ENCODE data around the gene CCSER1. TPM values are rescaled to one million over a fixed set of nuclear protein-coding genes. Genes with fewer than 3 reads are reported as not detected.

Gene CCSER1
- total RNA-seq, 1 donor from 2014 or later: not detected

- Mint-ChIP-seq H3K36me3 (ENCODE audit: low read depth) (no peaks in the 10 kb centered on the region), H3K27ac (no peak overlapping the region), H3K9me3 (no peaks in the 10 kb centered on the region), H3K4me3 (ENCODE audit: low read depth) (no peak overlapping the region), H3K27me3 (ENCODE audit: low read depth) (no peaks in the 10 kb centered on the region), H3K4me1 (ENCODE audit: low read depth) (no peaks in the 10 kb centered on the region)
- no peak for DNase-seq (ENCODE audit: low spot score)
- intact Hi-C loops (cut with micrococcal nuclease): no loop called here
Observed at GRCh38 chr4:90113881-90114457, 13.2 kb upstream of the CCSER1 start.

GRCh38 chr4:90118527-90119195 lies 8.5 kb upstream of the CCSER1 start:
- no peak overlapping the region for H3K27ac Mint-ChIP-seq
- H3K9me3 Mint-ChIP-seq: no peaks in the 10 kb centered on the region
- DNase-seq (ENCODE audit: low spot score): no peak
- H3K4me1 Mint-ChIP-seq (ENCODE audit: low read depth): no peaks in the 10 kb centered on the region
- peaks cover under 1% of the 10 kb centered on the region for H3K27me3 Mint-ChIP-seq (ENCODE audit: low read depth)
- no peak overlapping the region for H3K4me3 Mint-ChIP-seq (ENCODE audit: low read depth)
- H3K36me3 Mint-ChIP-seq (ENCODE audit: low read depth): no peaks in the 10 kb centered on the region
- intact Hi-C loops (cut with micrococcal nuclease): no loop called here

- intact Hi-C loops (cut with micrococcal nuclease): no loop called here
- H3K27ac Mint-ChIP-seq: no peak overlapping the region
- no peak for DNase-seq (ENCODE audit: low spot score)
- H3K4me1 Mint-ChIP-seq (ENCODE audit: low read depth): no peaks in the 10 kb centered on the region
- H3K36me3 Mint-ChIP-seq (ENCODE audit: low read depth): no peaks in the 10 kb centered on the region
- H3K27me3 Mint-ChIP-seq (ENCODE audit: low read depth): peaks cover 5% of the 10 kb centered on the region
- H3K4me3 Mint-ChIP-seq (ENCODE audit: low read depth): no peak overlapping the region
- no peaks in the 10 kb centered on the region for H3K9me3 Mint-ChIP-seq
Observed at GRCh38 chr4:90120037-90120436, 7.2 kb upstream of the CCSER1 start.

GRCh38 chr4:90120815-90121214 lies 6.4 kb upstream of the CCSER1 start:
- intact Hi-C loops (cut with micrococcal nuclease): no loop called here
- H3K27ac Mint-ChIP-seq: no peak overlapping the region
- no peaks in the 10 kb centered on the region for H3K4me1 Mint-ChIP-seq (ENCODE audit: low read depth)
- H3K4me3 Mint-ChIP-seq (ENCODE audit: low read depth): no peak overlapping the region
- peaks cover 10% of the 10 kb centered on the region for H3K27me3 Mint-ChIP-seq (ENCODE audit: low read depth)
- H3K9me3 Mint-ChIP-seq: no peaks in the 10 kb centered on the region
- no peaks in the 10 kb centered on the region for H3K36me3 Mint-ChIP-seq (ENCODE audit: low read depth)
- no peak for DNase-seq (ENCODE audit: low spot score)

GRCh38 chr4:90121676-90122354 lies 5.4 kb upstream of the CCSER1 start:
- Mint-ChIP-seq H3K27me3 (ENCODE audit: low read depth) (peaks cover 20% of the 10 kb centered on the region), H3K4me1 (ENCODE audit: low read depth) (peaks cover 2% of the 10 kb centered on the region)

GRCh38 chr4:90122355-90122748 lies 4.8 kb upstream of the CCSER1 start:
- no peak for DNase-seq (ENCODE audit: low spot score)
- peaks cover 4% of the 10 kb centered on the region for H3K4me1 Mint-ChIP-seq (ENCODE audit: low read depth)
- peaks cover 23% of the 10 kb centered on the region for H3K27me3 Mint-ChIP-seq (ENCODE audit: low read depth)
- no peak overlapping the region for H3K27ac Mint-ChIP-seq
- intact Hi-C loops (cut with micrococcal nuclease): no loop called here
- H3K36me3 Mint-ChIP-seq (ENCODE audit: low read depth): no peaks in the 10 kb centered on the region
- H3K9me3 Mint-ChIP-seq: no peaks in the 10 kb centered on the region
- H3K4me3 Mint-ChIP-seq (ENCODE audit: low read depth): no peak overlapping the region

More at GRCh38 chr4:90121676-90122354, 5.4 kb upstream of the CCSER1 start:
- no peak overlapping the region for H3K4me3 Mint-ChIP-seq (ENCODE audit: low read depth)
- no peak overlapping the region for H3K27ac Mint-ChIP-seq
- H3K36me3 Mint-ChIP-seq (ENCODE audit: low read depth): no peaks in the 10 kb centered on the region
- no peak for DNase-seq (ENCODE audit: low spot score)
- no peaks in the 10 kb centered on the region for H3K9me3 Mint-ChIP-seq
- intact Hi-C loops (cut with micrococcal nuclease): no loop called here

- intact Hi-C loops (cut with micrococcal nuclease): no loop called here
- no peaks in the 10 kb centered on the region for H3K36me3 Mint-ChIP-seq (ENCODE audit: low read depth)
- DNase-seq (ENCODE audit: low spot score): no peak
- peaks cover 36% of the 10 kb centered on the region for H3K27me3 Mint-ChIP-seq (ENCODE audit: low read depth)
- peaks cover 13% of the 10 kb centered on the region for H3K4me1 Mint-ChIP-seq (ENCODE audit: low read depth)
- H3K27ac Mint-ChIP-seq: no peak overlapping the region
- H3K9me3 Mint-ChIP-seq: no peaks in the 10 kb centered on the region
- no peak overlapping the region for H3K4me3 Mint-ChIP-seq (ENCODE audit: low read depth)
Observed at GRCh38 chr4:90124276-90124675, 2.9 kb upstream of the CCSER1 start.

GRCh38 chr4:90126805-90127204 lies 389 bp upstream of the CCSER1 start:
- Mint-ChIP-seq H3K9me3 (no peaks in the 10 kb centered on the region), H3K4me1 (ENCODE audit: low read depth) (peaks cover 13% of the 10 kb centered on the region), H3K36me3 (ENCODE audit: low read depth) (no peaks in the 10 kb centered on the region), H3K4me3 (ENCODE audit: low read depth) (peak overlapping the region; percentile 40), H3K27ac (no peak overlapping the region), H3K27me3 (ENCODE audit: low read depth) (peaks cover 41% of the 10 kb centered on the region)
- intact Hi-C loops (cut with micrococcal nuclease): loop anchor here (5.0 kb wide), 1 partner anchor 290 kb away; the partner anchor contains the start of gene SNCA
- no peak for DNase-seq (ENCODE audit: low spot score)

GRCh38 chr4:90127706-90128345 lies 632 bp downstream of the CCSER1 start:
- DNase-seq (ENCODE audit: low spot score): no peak
- Mint-ChIP-seq H3K27ac (no peak overlapping the region), H3K4me3 (ENCODE audit: low read depth) (peak overlapping the region; percentile 59), H3K27me3 (ENCODE audit: low read depth) (peaks cover 41% of the 10 kb centered on the region), H3K9me3 (no peaks in the 10 kb centered on the region), H3K4me1 (ENCODE audit: low read depth) (peaks cover 13% of the 10 kb centered on the region), H3K36me3 (ENCODE audit: low read depth) (no peaks in the 10 kb centered on the region)
- intact Hi-C loops (cut with micrococcal nuclease): loop anchor here (5.0 kb wide), 1 partner anchor 291 kb away; the partner anchor contains the start of gene SNCA

GRCh38 chr4:90128961-90129495 lies 1.8 kb downstream of the CCSER1 start:
- H3K27ac Mint-ChIP-seq: no peak overlapping the region
- intact Hi-C loops (cut with micrococcal nuclease): loop anchor here (5.0 kb wide), 1 partner anchor 292 kb away; the partner anchor contains the start of gene SNCA
- no peaks in the 10 kb centered on the region for H3K9me3 Mint-ChIP-seq
- no peaks in the 10 kb centered on the region for H3K36me3 Mint-ChIP-seq (ENCODE audit: low read depth)
- H3K4me1 Mint-ChIP-seq (ENCODE audit: low read depth): peaks cover 13% of the 10 kb centered on the region
- H3K27me3 Mint-ChIP-seq (ENCODE audit: low read depth): peaks cover 37% of the 10 kb centered on the region
- DNase-seq (ENCODE audit: low spot score): no peak
- no peak overlapping the region for H3K4me3 Mint-ChIP-seq (ENCODE audit: low read depth)

- intact Hi-C loops (cut with micrococcal nuclease): no loop called here
- peaks cover 36% of the 10 kb centered on the region for H3K27me3 Mint-ChIP-seq (ENCODE audit: low read depth)
- H3K4me1 Mint-ChIP-seq (ENCODE audit: low read depth): peaks cover 13% of the 10 kb centered on the region
- no peak overlapping the region for H3K4me3 Mint-ChIP-seq (ENCODE audit: low read depth)
- H3K27ac Mint-ChIP-seq: no peak overlapping the region
- H3K36me3 Mint-ChIP-seq (ENCODE audit: low read depth): no peaks in the 10 kb centered on the region
- H3K9me3 Mint-ChIP-seq: no peaks in the 10 kb centered on the region
- DNase-seq (ENCODE audit: low spot score): no peak
Observed at GRCh38 chr4:90130076-90130475, 2.9 kb downstream of the CCSER1 start.

GRCh38 chr4:90137555-90137954 lies 10.4 kb downstream of the CCSER1 start:
- no peak overlapping the region for H3K27ac Mint-ChIP-seq
- H3K4me3 Mint-ChIP-seq (ENCODE audit: low read depth): no peak overlapping the region
- H3K36me3 Mint-ChIP-seq (ENCODE audit: low read depth): no peaks in the 10 kb centered on the region
- H3K4me1 Mint-ChIP-seq (ENCODE audit: low read depth): no peaks in the 10 kb centered on the region
- intact Hi-C loops (cut with micrococcal nuclease): no loop called here
- no peak for DNase-seq (ENCODE audit: low spot score)
- no peaks in the 10 kb centered on the region for H3K9me3 Mint-ChIP-seq
- H3K27me3 Mint-ChIP-seq (ENCODE audit: low read depth): no peaks in the 10 kb centered on the region
